DMS79 (cell line): ENCODE measurements around the gene LIMK2.
"Not testable (repeated sequence)": the region's sequence is repeated elsewhere in the genome, so short reads cannot be mapped to it uniquely, and the experiment has no call there.

ENCODE experiments used
- DNase-seq: peaks from one replicate; lab custom pipeline; 2025; lab: John Stamatoyannopoulos, UW

Gene LIMK2

GRCh38 chr22:31244046-31244942, 32.2 kb downstream of the LIMK2 start:
- no peak for DNase-seq

GRCh38 chr22:31244943-31245451, 32.9 kb downstream of the LIMK2 start:
- no peak for DNase-seq

- not testable (repeated sequence) for DNase-seq
These were observed 33.9 kb downstream of the LIMK2 start for GRCh38 chr22:31245998-31246397.

- no peak for DNase-seq
These were observed 34.6 kb downstream of the LIMK2 start for GRCh38 chr22:31246687-31247086.

GRCh38 chr22:31247726-31248125, 35.6 kb downstream of the LIMK2 start:
- no peak for DNase-seq

GRCh38 chr22:31248138-31248745, 36.1 kb downstream of the LIMK2 start:
- DNase-seq: no peak

GRCh38 chr22:31248965-31249958, 37.2 kb downstream of the LIMK2 start:
- no peak for DNase-seq

- no peak for DNase-seq
These were observed 38.9 kb downstream of the LIMK2 start for GRCh38 chr22:31250740-31251600.

GRCh38 chr22:31253949-31254348, 41.9 kb downstream of the LIMK2 start:
- DNase-seq: no peak

GRCh38 chr22:31259798-31260473, 47.8 kb downstream of the LIMK2 start:
- no peak for DNase-seq

- DNase-seq: no peak
These were observed 48.4 kb downstream of the LIMK2 start for GRCh38 chr22:31260474-31260856.

GRCh38 chr22:31262312-31263133, 50.4 kb downstream of the LIMK2 start:
- no peak for DNase-seq

- no peak for DNase-seq
These were observed 52.0 kb downstream of the LIMK2 start for GRCh38 chr22:31263896-31264640.

- no peak for DNase-seq
These were observed 56.2 kb downstream of the LIMK2 start for GRCh38 chr22:31268281-31268680.

GRCh38 chr22:31269892-31270579, 57.9 kb downstream of the LIMK2 start:
- DNase-seq: no peak

GRCh38 chr22:31271026-31271425, 58.9 kb downstream of the LIMK2 start:
- DNase-seq: no peak

GRCh38 chr22:31271485-31271884, 59.4 kb downstream of the LIMK2 start:
- DNase-seq: no peak
